ENCODE data around the gene POTEB.
"Not testable (repeated sequence)": the region's sequence is repeated elsewhere in the genome, so short reads cannot be mapped to it uniquely, and the experiment has no call there.

Gene POTEB

DNA sequence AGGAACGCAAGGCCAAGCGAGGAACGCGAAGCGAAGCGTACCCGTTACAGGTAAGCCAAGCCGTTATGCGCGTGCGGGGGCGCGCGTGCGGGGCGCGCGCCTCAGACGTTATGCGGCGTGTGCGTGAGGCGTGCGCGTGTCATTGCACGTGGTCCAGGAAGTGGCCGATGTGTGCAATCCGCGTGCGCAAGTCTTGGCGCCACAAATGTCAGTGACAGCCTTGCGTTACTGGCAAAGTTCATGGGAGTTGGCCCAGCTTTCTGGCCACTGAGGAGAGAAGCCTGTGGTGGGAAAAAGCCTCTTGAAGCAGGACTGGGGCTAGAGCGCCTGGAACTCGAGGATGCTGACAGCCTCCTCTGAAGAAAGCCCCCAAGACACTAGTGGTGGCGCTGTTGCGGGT lies at the start of gene POTEB:
TSS of gene POTEB (minus strand) at position 101 of the 400 bp plus-strand sequence. CDS start 489 bp downstream, outside the sequence.
- not testable (repeated sequence) for DNase-seq (ENCODE audit: extremely low read depth, low read depth)

- not testable (repeated sequence) for DNase-seq (ENCODE audit: extremely low read depth, low read depth)
These were observed 13.4 kb upstream of the POTEB start for GRCh38 chr15:21890955-21891354.

GRCh38 chr15:21889542-21889941 lies 12.0 kb upstream of the POTEB start:
- not testable (repeated sequence) for DNase-seq (ENCODE audit: extremely low read depth, low read depth)

DNA sequence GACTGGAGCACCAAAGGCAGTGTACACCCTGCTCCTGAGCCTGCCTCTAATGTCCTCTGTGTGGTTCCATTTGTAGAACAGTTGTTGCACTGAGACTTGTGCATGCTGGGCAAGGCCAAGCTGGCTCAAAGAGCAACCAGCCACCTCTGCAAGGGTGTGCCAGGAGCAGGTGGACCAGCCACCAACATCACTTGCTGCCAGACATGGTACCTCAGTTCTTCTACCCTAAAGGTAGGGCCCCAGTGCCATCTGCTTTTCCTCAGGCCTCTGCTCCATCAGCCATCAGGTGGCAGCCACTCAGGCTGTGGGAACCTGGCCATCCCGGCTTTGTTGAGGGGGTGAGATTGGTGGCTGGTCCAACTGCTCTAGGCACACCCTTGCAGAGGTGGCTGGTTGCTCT lies 38.7 kb downstream of the POTEB start:
- DNase-seq (ENCODE audit: extremely low read depth, low read depth), result not testable (repeated sequence)
